Urinary bladder (tissue), 4 donors: ENCODE data around the gene FRRS1L. TPM values are rescaled to one million over a fixed set of nuclear protein-coding genes. Genes with fewer than 3 reads are reported as not detected.

Source experiments
- DNase-seq: peaks from one replicate; pipeline ENCODE4 v3.0.0-alpha.2; 2015; ENCODE audit errors: extremely low spot score
- H3K27ac ChIP-seq: one replicate; pipeline ENCODE4 v1.5.1; 2013; ENCODE audit warnings: low read depth, mild to moderate bottlenecking, moderate library complexity
- H3K36me3 ChIP-seq: one replicate; pipeline ENCODE4 v1.6.1; 2013; ENCODE audit warnings: mild to moderate bottlenecking, moderate library complexity; ENCODE audit not compliant: insufficient read depth
- H3K4me1 ChIP-seq: one replicate; pipeline ENCODE4 v1.6.1; 2013; ENCODE audit warnings: mild to moderate bottlenecking, moderate library complexity; ENCODE audit not compliant: insufficient read depth
- H3K4me3 ChIP-seq: one replicate; pipeline ENCODE4 v1.5.1; 2013; ENCODE audit warnings: low read depth, low read length
- WGBS: extraction: QIAGEN DNeasy Blood & Tissue Kit; methylation state at CpG from one replicate; pipeline ENCODE4 v1.1.7; 2013; 5-methylcytosine and 5-hydroxymethylcytosine counted together
- polyA plus RNA-seq: library from polyadenylated mRNA; stranded (reverse); fragments of 200-250 nt; gene quantifications from one replicate; pipeline ENCODE4 v1.2.3, GENCODE V29; 2013
- total RNA-seq: library from RNA; depleted of rRNA; stranded (reverse); fragments of >200 nt; gene quantifications from one replicate; pipeline ENCODE4 v1.2.3, GENCODE V29; 2014
- donor health status: healthy with polysubstance abuse.
- donor health status: healthy.

Gene FRRS1L
- total and polyA plus RNA-seq, 2 donors: 0.44 to 7.8 TPM

- no peak overlapping the region for H3K4me3 ChIP-seq
- H3K27ac ChIP-seq: no peak overlapping the region
- 84% methylated on average over 5 of the region's 5 CpGs for WGBS
- no peaks in the 10 kb centered on the region for H3K36me3 ChIP-seq
- no peak for DNase-seq
- H3K4me1 ChIP-seq: no peaks in the 10 kb centered on the region
Observed at GRCh38 chr9:109164042-109164441, 3.0 kb downstream of the FRRS1L start.

DNA sequence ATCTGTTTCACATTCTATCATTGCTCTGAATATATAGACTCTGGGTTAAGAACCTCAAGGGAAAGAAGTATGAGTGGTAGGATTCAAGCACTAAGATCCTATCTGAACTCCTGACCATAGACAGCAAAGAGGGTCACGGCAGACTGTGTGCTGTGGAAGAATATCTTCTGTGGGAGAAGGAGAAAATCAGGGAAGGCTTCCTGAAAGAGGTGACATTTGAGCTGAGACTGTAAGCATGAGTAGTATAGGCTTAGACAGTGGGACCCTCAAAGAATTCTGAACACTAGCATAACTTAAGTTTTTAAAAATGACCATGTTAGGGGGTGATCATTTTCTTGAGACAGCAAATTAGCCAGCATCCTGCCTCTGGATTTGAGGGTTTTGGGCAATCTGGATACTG, 3.9 kb downstream of the FRRS1L start:
- no peaks in the 10 kb centered on the region for H3K4me1 ChIP-seq
- 91% methylated on average over 1 of the region's 1 CpG for WGBS
- no peak overlapping the region for H3K27ac ChIP-seq
- no peaks in the 10 kb centered on the region for H3K36me3 ChIP-seq
- no peak for DNase-seq
- no peak overlapping the region for H3K4me3 ChIP-seq

- Histone ChIP-seq H3K4me3 (no peak overlapping the region), H3K36me3 (no peaks in the 10 kb centered on the region), H3K4me1 (no peaks in the 10 kb centered on the region), H3K27ac (no peak overlapping the region)
- no peak for DNase-seq
- WGBS: 87% methylated on average over 3 of the region's 3 CpGs
Observed at GRCh38 chr9:109162677-109163076, 4.4 kb downstream of the FRRS1L start.

GRCh38 chr9:109161471-109161870, 5.6 kb downstream of the FRRS1L start:
- 88% methylated on average over 3 of the region's 3 CpGs for WGBS
- H3K36me3 ChIP-seq: no peaks in the 10 kb centered on the region
- no peak for DNase-seq
- no peak overlapping the region for H3K4me3 ChIP-seq
- H3K4me1 ChIP-seq: no peaks in the 10 kb centered on the region
- H3K27ac ChIP-seq: no peak overlapping the region

DNA sequence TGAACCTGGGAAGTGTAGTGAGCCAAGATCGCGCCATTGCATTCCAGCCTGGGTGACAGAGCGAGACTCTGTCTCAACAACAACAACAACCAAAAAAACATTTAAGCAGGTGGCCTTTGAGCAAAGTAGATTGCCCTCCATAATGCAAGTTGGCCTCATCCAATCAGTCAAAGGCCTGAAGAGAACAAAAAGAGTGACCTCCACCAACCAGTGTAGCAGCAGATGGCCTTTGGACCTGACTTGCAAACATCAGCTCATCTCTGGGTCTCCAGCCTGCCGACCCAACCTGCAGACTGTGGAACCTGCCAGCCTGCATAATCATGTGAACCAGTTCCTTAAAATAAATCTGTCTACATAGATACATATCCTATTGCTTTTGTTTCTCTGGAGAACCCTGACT, 7.5 kb downstream of the FRRS1L start:
- no peak for DNase-seq
- Histone ChIP-seq H3K27ac (no peak overlapping the region), H3K36me3 (no peaks in the 10 kb centered on the region), H3K4me1 (no peaks in the 10 kb centered on the region), H3K4me3 (no peak overlapping the region)
- 89% methylated on average over 4 of the region's 4 CpGs for WGBS

DNA sequence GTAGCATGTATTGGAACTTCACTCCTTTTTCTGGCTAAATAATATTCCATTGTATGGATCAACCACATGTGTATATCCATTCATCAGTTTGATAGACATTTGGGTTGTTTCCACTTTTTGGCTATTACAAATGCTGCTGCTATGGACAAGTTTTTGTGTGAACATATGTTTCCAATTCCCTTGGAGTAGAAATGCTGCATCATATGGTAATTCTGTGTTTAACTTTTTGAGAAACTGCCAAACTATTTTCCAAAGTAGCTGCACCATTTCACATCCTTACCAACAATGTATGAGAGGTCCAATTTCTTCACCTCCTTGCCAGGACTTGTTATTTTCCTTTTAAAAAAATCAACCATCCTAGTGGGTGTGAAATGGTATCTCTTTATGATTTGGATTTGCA, 8.4 kb downstream of the FRRS1L start:
- Histone ChIP-seq H3K36me3 (no peaks in the 10 kb centered on the region), H3K27ac (no peak overlapping the region), H3K4me1 (no peaks in the 10 kb centered on the region), H3K4me3 (no peak overlapping the region)
- no peak for DNase-seq

GRCh38 chr9:109156708-109157107, 10.3 kb downstream of the FRRS1L start:
- 77% methylated on average over 8 of the region's 8 CpGs for WGBS

DNA sequence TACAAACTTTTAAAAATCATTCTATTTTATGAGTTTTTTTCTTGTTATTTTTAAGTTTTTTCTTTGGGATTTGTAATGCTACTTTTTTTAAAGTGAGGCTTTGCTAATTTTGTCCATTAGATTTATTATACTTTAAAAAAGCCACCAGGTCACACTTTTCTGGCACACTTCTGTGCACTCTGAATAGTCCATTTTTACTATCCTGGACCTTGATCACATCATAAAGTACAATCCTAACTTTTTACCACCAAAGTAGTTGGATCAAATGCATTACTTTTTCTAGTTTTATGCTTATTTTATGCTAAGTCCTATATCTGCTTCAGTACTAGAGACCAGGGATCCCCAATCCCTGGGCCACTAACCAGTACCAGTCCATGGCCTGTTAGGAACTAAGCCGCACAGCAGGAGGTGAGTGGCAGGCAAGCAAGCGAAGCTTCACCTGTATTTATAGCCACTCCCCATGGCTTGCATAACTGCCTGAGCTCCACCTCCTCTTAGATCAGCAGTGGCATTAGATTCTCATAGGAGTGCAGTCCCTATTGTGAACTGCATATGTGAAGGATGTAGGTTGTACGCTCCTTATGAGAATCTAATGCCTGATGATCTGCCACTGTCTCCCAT, 16.0 kb downstream of the FRRS1L start:
- H3K27ac ChIP-seq: no peak overlapping the region
- WGBS: 97% methylated on average over 3 of the region's 3 CpGs
- no peak overlapping the region for H3K4me3 ChIP-seq
- DNase-seq: no peak
- H3K4me1 ChIP-seq: no peaks in the 10 kb centered on the region
- H3K36me3 ChIP-seq: no peaks in the 10 kb centered on the region

More at GRCh38 chr9:109156708-109157107, 10.3 kb downstream of the FRRS1L start:
- Histone ChIP-seq H3K4me1 (no peaks in the 10 kb centered on the region), H3K27ac (no peak overlapping the region), H3K36me3 (no peaks in the 10 kb centered on the region), H3K4me3 (no peak overlapping the region)
- DNase-seq: no peak

- DNase-seq: no peak
- Histone ChIP-seq H3K27ac (no peak overlapping the region), H3K4me1 (no peaks in the 10 kb centered on the region), H3K36me3 (no peaks in the 10 kb centered on the region), H3K4me3 (no peak overlapping the region)
- 93% methylated on average over 4 of the region's 4 CpGs for whole genome bisulfite sequencing
Observed at GRCh38 chr9:109149722-109150121, 17.3 kb downstream of the FRRS1L start.

DNA sequence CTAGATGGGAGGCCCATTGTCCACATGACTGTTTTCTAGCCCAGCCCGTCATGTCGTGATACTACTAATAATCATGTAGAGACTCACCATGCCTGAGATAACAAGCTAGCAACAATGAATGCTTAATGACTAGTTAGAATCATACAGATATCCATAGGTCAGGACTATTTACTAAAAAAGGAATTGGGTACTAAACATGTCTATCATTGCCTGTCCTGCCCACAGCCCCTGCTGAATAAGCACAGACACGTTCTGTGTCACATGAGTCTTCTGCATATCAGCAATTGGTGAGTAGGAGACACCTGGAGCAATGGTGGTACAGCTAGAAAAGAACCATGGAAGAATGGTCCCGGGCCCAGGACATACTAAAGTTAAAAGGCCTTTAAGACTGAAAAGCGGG, 18.0 kb downstream of the FRRS1L start:
- Histone ChIP-seq H3K4me1 (no peaks in the 10 kb centered on the region), H3K36me3 (no peaks in the 10 kb centered on the region), H3K4me3 (no peak overlapping the region), H3K27ac (no peak overlapping the region)
- DNase-seq: no peak
- 82% methylated on average over 5 of the region's 5 CpGs for WGBS

GRCh38 chr9:109145051-109145450, 22.0 kb downstream of the FRRS1L start:
- no peaks in the 10 kb centered on the region for H3K36me3 ChIP-seq
- H3K4me3 ChIP-seq: no peak overlapping the region
- H3K4me1 ChIP-seq: no peaks in the 10 kb centered on the region
- 89% methylated on average over 6 of the region's 6 CpGs for WGBS
- no peak for DNase-seq
- H3K27ac ChIP-seq: no peak overlapping the region

- DNase-seq: no peak
- no peaks in the 10 kb centered on the region for H3K4me1 ChIP-seq
- H3K4me3 ChIP-seq: no peak overlapping the region
- WGBS: 77% methylated on average over 5 of the region's 5 CpGs
- H3K27ac ChIP-seq: no peak overlapping the region
- H3K36me3 ChIP-seq: no peaks in the 10 kb centered on the region
Observed at GRCh38 chr9:109143881-109144562, 23.0 kb downstream of the FRRS1L start.

DNA sequence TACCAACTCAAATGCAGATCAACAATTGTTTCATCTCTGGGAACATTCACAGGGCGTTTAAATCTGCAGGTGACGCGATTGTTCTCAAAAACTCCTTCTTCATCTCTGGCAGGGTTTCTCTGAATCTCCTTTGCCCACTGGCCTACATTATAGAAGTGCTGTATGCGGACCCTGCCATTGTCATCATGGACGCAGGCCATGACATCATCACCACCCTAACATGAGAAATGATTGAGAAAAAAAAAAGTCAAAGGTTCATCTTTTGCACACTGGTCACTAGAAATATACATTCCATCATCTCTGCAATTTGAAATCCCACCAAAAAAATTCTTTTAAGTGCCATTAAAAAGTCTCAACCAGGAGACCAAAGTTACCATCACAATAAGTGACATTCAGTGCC, 25.7 kb downstream of the FRRS1L start:
- no peaks in the 10 kb centered on the region for H3K36me3 ChIP-seq
- no peak overlapping the region for H3K4me3 ChIP-seq
- 93% methylated on average over 5 of the region's 5 CpGs for WGBS
- DNase-seq: no peak
- no peak overlapping the region for H3K27ac ChIP-seq
- no peaks in the 10 kb centered on the region for H3K4me1 ChIP-seq

- Histone ChIP-seq H3K36me3 (no peaks in the 10 kb centered on the region), H3K27ac (no peak overlapping the region), H3K4me3 (no peak overlapping the region), H3K4me1 (no peaks in the 10 kb centered on the region)
- no peak for DNase-seq
- WGBS: 95% methylated on average over 1 of the region's 1 CpG
Observed at GRCh38 chr9:109139851-109140250, 27.2 kb downstream of the FRRS1L start.
